PFSK-1 (cell line): ENCODE measurements around the gene TGM5.

Source experiments
- FOXP2 ChIP-seq: optimal IDR thresholded peaks from 2 replicates; pipeline ENCODE3; 2011; ENCODE audit warnings: borderline replicate concordance, control low read depth, inconsistent platforms; ENCODE audit not compliant: insufficient read depth; ENCODE audit errors: extremely low read length, extremely low read depth
- POLR2AphosphoS5 ChIP-seq: IDR thresholded peaks from 2 replicates; pipeline ENCODE4 v1.6.1; 2012; ENCODE audit warnings: low read depth, mild to moderate bottlenecking, control low read depth, low read length, moderate library complexity
- REST ChIP-seq, 2 experiments: IDR thresholded peaks; 2 replicates each; pipeline versions ENCODE4 v1.6.1 to v1.8.0; 2011 to 2012; ENCODE audit warnings: low read depth in 2 of 2, low read length in 2 of 2, control low read depth in 1 of 2, inconsistent platforms in 1 of 2, mild to moderate bottlenecking in 1 of 2, moderate library complexity in 1 of 2; ENCODE audit not compliant: insufficient read depth in 1 of 2
- SIN3A ChIP-seq: IDR thresholded peaks from 2 replicates; pipeline ENCODE4 v1.6.1; 2012; ENCODE audit warnings: mild to moderate bottlenecking, low read length, moderate library complexity, borderline replicate concordance; ENCODE audit not compliant: insufficient read depth
- TAF1 ChIP-seq: IDR thresholded peaks from 2 replicates; pipeline ENCODE4 v1.6.1; 2012; ENCODE audit warnings: low read length, control low read depth, borderline replicate concordance; ENCODE audit not compliant: insufficient read depth

Gene TGM5

GRCh38 chr15:43258781-43259180 lies 7.9 kb downstream of the TGM5 start:
- TF ChIP-seq REST (IDR thresholded peaks at IDR 0.05; ENCODE audit: insufficient read depth in 1 of 2, low read depth in 2 of 2, low read length in 2 of 2), result no peak
- TF ChIP-seq TAF1, result no peak
- TF ChIP-seq POLR2AphosphoS5, result no peak
- no peak for TF ChIP-seq SIN3A
- TF ChIP-seq FOXP2, result no peak

DNA sequence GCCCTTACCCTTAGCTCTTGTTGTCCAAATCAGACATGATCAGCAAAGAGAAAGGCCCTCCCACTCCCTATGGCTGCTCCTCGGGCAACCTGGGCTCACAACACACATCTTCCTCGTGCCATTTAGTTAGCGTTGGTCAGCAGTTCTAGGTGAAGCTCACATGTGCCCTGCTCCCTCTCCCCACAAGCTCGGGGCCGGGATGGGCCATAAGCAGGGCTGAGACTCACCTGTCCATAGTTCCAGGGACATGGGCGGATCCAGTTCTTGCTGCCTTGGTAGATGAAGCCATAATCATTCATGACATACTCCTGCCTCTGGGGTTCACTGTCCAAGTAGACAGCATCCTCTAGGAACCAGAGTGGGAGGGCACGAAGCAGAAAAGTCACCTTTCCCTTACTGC lies 10.4 kb downstream of the TGM5 start:
- no peak for TF ChIP-seq SIN3A
- no peak for TF ChIP-seq FOXP2
- no peak for TF ChIP-seq REST (IDR thresholded peaks at IDR 0.05; ENCODE audit: insufficient read depth in 1 of 2, low read depth in 2 of 2, low read length in 2 of 2)
- no peak for TF ChIP-seq POLR2AphosphoS5
- no peak for TF ChIP-seq TAF1

DNA sequence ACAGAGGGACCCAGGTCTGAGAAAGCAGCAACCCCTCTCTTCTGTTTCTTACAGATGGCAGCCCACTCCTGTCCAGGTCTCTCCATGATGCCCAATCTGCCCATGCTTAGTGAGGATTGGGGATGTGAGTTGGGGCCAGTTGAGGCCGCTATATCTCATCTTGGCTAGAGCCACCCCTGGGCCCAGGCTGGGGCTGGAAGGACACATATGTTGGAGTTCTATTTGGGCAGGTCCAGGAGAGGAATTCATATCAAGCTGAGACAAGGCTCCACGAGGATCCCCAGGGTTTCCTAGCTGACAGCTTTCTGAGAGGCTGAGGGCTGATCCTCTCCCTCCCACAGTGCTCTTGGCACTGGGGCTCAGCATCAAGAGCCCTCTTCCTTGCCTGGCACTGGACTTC lies 11.4 kb downstream of the TGM5 start:
- no peak for TF ChIP-seq POLR2AphosphoS5

GRCh38 chr15:43253431-43254403 lies 13.0 kb downstream of the TGM5 start:
- TF ChIP-seq SIN3A (no peak), REST (IDR thresholded peaks at IDR 0.05; ENCODE audit: insufficient read depth in 1 of 2, low read depth in 2 of 2, low read length in 2 of 2) (no peak), FOXP2 (no peak), POLR2AphosphoS5 (no peak), TAF1 (no peak)

DNA sequence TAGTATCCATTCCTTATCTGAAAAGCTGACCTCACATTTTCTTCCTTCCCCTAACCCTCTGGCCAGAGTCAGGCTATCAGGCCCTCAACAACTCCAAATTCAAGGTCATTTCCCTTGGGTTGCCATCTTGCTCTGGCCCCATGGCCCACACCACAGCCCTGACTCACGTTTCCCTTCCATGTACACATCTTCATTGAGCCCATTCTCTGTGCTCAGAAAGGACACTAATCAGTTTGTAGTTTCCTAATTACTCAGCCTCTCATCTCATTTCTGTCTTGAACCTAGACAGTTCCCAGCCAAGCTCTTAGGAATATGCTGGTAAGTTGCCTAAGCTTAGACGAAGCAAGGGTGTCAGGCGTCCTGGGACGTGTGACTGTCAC lies 14.9 kb downstream of the TGM5 start:
- no peak for TF ChIP-seq SIN3A
- no peak for TF ChIP-seq REST (IDR thresholded peaks at IDR 0.05; ENCODE audit: insufficient read depth in 1 of 2, low read depth in 2 of 2, low read length in 2 of 2)
- TF ChIP-seq TAF1, result no peak
- no peak for TF ChIP-seq FOXP2
- TF ChIP-seq POLR2AphosphoS5, result no peak
